CD14-positive monocyte (primary cell): ENCODE results near the gene ECE2. TPM values are rescaled to one million over a fixed set of nuclear protein-coding genes. Genes with fewer than 3 reads are reported as not detected.

Source experiments
- DNase-seq, 3 donors: peaks; one replicate each; pipeline ENCODE4 v3.0.0-alpha.2; 2011 to 2022
- H2AFZ ChIP-seq: 2 replicates; pipeline ENCODE4 v1.6.0; 2012; ENCODE audit warnings: mild to moderate bottlenecking, low read depth, low read length, inconsistent platforms; ENCODE audit not compliant: insufficient read depth, poor library complexity, severe bottlenecking
- H3K27ac ChIP-seq, 2 donors: 1 replicate in 1 of 2; 2 replicates in 1 of 2; pipeline ENCODE4 v1.5.1; 2012 to 2013; ENCODE audit warnings: low read length in 2 of 2, control low read depth in 1 of 2, inconsistent platforms in 1 of 2, low read depth in 1 of 2, mild to moderate bottlenecking in 1 of 2
- H3K27me3 ChIP-seq, 2 donors: one replicate each; pipeline versions ENCODE4 v1.6.0 to v1.6.1; 2011 to 2013; ENCODE audit warnings: low read length in 2 of 2; ENCODE audit not compliant: control insufficient read depth in 2 of 2, insufficient read depth in 2 of 2
- H3K36me3 ChIP-seq, 2 donors: replicated peaks in 1 of 2; 1 replicate in 1 of 2; 2 replicates in 1 of 2; pipeline versions ENCODE4 v1.5.1 to v1.6.1; 2012 to 2013; ENCODE audit warnings: low read length in 2 of 2, control low read depth in 1 of 2, inconsistent platforms in 1 of 2, mild to moderate bottlenecking in 1 of 2; ENCODE audit not compliant: insufficient read depth in 2 of 2, control insufficient read depth in 1 of 2
- H3K4me1 ChIP-seq, 2 donors: 1 replicate in 1 of 2; 2 replicates in 1 of 2; pipeline versions ENCODE4 v1.5.1 to v1.6.1; 2012 to 2013; ENCODE audit warnings: low read length in 2 of 2, control low read depth in 1 of 2, inconsistent platforms in 1 of 2, mild to moderate bottlenecking in 1 of 2, moderate library complexity in 1 of 2; ENCODE audit not compliant: insufficient read depth in 2 of 2, control insufficient read depth in 1 of 2
- H3K4me2 ChIP-seq: replicated peaks from 2 replicates; pipeline ENCODE3; 2012; ENCODE audit warnings: low read length, moderate library complexity, mild to moderate bottlenecking; ENCODE audit not compliant: poor library complexity, severe bottlenecking; ENCODE audit errors: extremely low read depth
- H3K4me3 ChIP-seq, 3 experiments: fragments of 200-600 bp in 1 of 3; sonication (generic) in 1 of 3; replicated peaks in 1 of 3; 1 replicate in 2 of 3; 2 replicates in 1 of 3; pipeline ENCODE4 v1.5.1; 2011 to 2013; ENCODE audit warnings: low read length in 3 of 3, mild to moderate bottlenecking in 3 of 3, control low read depth in 2 of 3, low read depth in 2 of 3, inconsistent platforms in 1 of 3, moderate library complexity in 1 of 3
- H3K79me2 ChIP-seq: 2 replicates; pipeline ENCODE4 v1.6.0; 2012; ENCODE audit warnings: mild to moderate bottlenecking, control low read depth, inconsistent platforms, low read length, moderate library complexity; ENCODE audit not compliant: insufficient read depth
- H3K9ac ChIP-seq: 2 replicates; pipeline ENCODE4 v1.6.0; 2017; ENCODE audit warnings: low read length, mild to moderate bottlenecking; ENCODE audit not compliant: insufficient read depth, poor library complexity, severe bottlenecking
- H3K9me3 ChIP-seq, 2 donors: replicated peaks in 1 of 2; 1 replicate in 1 of 2; 2 replicates in 1 of 2; pipeline versions ENCODE4 v1.5.1 to v1.6.1; 2012 to 2013; ENCODE audit warnings: low read length in 2 of 2, control low read depth in 1 of 2; ENCODE audit not compliant: control insufficient read depth in 1 of 2, insufficient read depth in 1 of 2
- H4K20me1 ChIP-seq: 2 replicates; pipeline ENCODE4 v1.6.0; 2012; ENCODE audit warnings: mild to moderate bottlenecking, low read length, control low read depth, moderate library complexity; ENCODE audit not compliant: insufficient read depth
- H3K27ac Mint-ChIP-seq, 7 donors: one replicate each; pipeline ENCODE4 v1.8.0; 2020; ENCODE audit warnings: mild to moderate bottlenecking in 7 of 7, mixed read lengths in 7 of 7, moderate library complexity in 6 of 7, inconsistent platforms in 2 of 7
- H3K27me3 Mint-ChIP-seq, 3 donors: one replicate each; pipeline ENCODE4 v1.8.0; 2021 to 2022; ENCODE audit warnings: low read depth in 3 of 3, mild to moderate bottlenecking in 3 of 3, mixed read lengths in 3 of 3, moderate library complexity in 3 of 3, inconsistent platforms in 1 of 3
- H3K36me3 Mint-ChIP-seq, 2 donors: one replicate each; pipeline ENCODE4 v1.8.0; 2020; ENCODE audit warnings: mixed read lengths in 2 of 2, inconsistent platforms in 1 of 2, mild to moderate bottlenecking in 1 of 2
- H3K4me1 Mint-ChIP-seq: one replicate; pipeline ENCODE4 v1.8.0; 2020; ENCODE audit warnings: mild to moderate bottlenecking, mixed read lengths
- H3K4me3 Mint-ChIP-seq, 2 donors: one replicate each; pipeline ENCODE4 v1.8.0; 2020; ENCODE audit warnings: mild to moderate bottlenecking in 2 of 2, mixed read lengths in 2 of 2, moderate library complexity in 1 of 2
- H3K9me3 Mint-ChIP-seq, 7 donors: one replicate each; pipeline ENCODE4 v1.8.0; 2020 to 2022; ENCODE audit warnings: mixed read lengths in 7 of 7, mild to moderate bottlenecking in 6 of 7, moderate library complexity in 6 of 7, inconsistent platforms in 2 of 7
- WGBS: methylation state at CpG from one replicate; pipeline ENCODE4 v1.1.5; 2013; ENCODE audit warnings: missing lambda C conversion rate; ENCODE audit not compliant: insufficient coverage; 5-methylcytosine and 5-hydroxymethylcytosine counted together
- intact Hi-C, 2 donors: fragments of 100-400 bp; cut with micrococcal nuclease; formaldehyde crosslinking; loops; one replicate each; pipeline versions ENCODE4 v1.15.0 to v1.15.1; 2023
- polyA plus RNA-seq, 3 donors: library from polyadenylated mRNA; depleted of rRNA in 1 of 3; unstranded in 2 of 3; stranded (reverse) in 1 of 3; fragments of 300-500 nt in 2 of 3; fragments of >200 nt in 1 of 3; fragmentation: Illumina TruSeq in 2 of 3; gene quantifications; 1 replicate in 2 of 3; 2 replicates in 1 of 3; pipeline ENCODE4 v1.2.3, GENCODE V29; 2012 to 2021
- TF ChIP-seq, protein P1 (sequence below): fragments of 200-600 bp; IDR thresholded peaks from one replicate; pipeline ENCODE4 v1.8.0; 2022; ENCODE audit warnings: antibody characterized with exemption, mild to moderate bottlenecking

Gene ECE2
- polyA plus RNA-seq, 3 donors, result not detected

DNA sequence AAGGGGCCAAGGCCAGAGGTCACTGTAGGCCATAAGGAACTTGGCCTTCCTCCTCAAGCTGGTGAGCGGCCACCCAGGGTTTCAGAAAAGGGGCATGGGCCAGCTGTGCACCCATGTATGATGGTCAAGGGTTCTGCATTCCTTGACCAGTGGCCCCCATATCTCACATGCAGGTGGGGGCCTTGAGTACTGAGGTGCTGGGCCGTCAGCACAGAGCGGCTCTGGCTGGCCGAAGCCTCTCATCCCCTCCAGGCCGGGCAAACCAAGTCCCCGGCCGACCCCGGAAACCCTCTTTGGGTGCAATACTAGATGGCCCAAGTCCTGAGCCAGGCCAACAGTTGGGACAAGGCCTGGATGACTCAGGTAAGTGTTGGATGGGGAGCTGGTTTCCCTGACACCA lies 36.6 kb upstream of the ECE2 start:
- Histone ChIP-seq H3K27me3 (no peaks in the 10 kb centered on the region), H3K79me2 (no peaks in the 10 kb centered on the region), H3K27ac (no peak overlapping the region), H3K9ac (no peak overlapping the region), H3K4me2 (no peak overlapping the region), H3K4me1 (no peaks in the 10 kb centered on the region), H2AFZ (no peak overlapping the region), H4K20me1 (no peaks in the 10 kb centered on the region), H3K9me3 (no peaks in the 10 kb centered on the region), H3K4me3 (no peak overlapping the region), H3K36me3 (peaks cover 24 to 26% of the 10 kb centered on the region in 2 donors)
- no peak for DNase-seq
- intact Hi-C loops, result no loop called here
- Mint-ChIP-seq H3K9me3 (no peaks in the 10 kb centered on the region), H3K27me3 (peaks cover 0 to 10% (median 6%) of the 10 kb centered on the region in 3 donors), H3K4me3 (no peak overlapping the region), H3K4me1 (no peaks in the 10 kb centered on the region), H3K36me3 (peaks cover 20 to 24% of the 10 kb centered on the region in 2 donors), H3K27ac (no peak overlapping the region)
- TF ChIP-seq, protein P1, sequence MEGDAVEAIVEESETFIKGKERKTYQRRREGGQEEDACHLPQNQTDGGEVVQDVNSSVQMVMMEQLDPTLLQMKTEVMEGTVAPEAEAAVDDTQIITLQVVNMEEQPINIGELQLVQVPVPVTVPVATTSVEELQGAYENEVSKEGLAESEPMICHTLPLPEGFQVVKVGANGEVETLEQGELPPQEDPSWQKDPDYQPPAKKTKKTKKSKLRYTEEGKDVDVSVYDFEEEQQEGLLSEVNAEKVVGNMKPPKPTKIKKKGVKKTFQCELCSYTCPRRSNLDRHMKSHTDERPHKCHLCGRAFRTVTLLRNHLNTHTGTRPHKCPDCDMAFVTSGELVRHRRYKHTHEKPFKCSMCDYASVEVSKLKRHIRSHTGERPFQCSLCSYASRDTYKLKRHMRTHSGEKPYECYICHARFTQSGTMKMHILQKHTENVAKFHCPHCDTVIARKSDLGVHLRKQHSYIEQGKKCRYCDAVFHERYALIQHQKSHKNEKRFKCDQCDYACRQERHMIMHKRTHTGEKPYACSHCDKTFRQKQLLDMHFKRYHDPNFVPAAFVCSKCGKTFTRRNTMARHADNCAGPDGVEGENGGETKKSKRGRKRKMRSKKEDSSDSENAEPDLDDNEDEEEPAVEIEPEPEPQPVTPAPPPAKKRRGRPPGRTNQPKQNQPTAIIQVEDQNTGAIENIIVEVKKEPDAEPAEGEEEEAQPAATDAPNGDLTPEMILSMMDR, result no peak
- WGBS, result 100% methylated on average over 1 of the region's 8 CpGs

DNA sequence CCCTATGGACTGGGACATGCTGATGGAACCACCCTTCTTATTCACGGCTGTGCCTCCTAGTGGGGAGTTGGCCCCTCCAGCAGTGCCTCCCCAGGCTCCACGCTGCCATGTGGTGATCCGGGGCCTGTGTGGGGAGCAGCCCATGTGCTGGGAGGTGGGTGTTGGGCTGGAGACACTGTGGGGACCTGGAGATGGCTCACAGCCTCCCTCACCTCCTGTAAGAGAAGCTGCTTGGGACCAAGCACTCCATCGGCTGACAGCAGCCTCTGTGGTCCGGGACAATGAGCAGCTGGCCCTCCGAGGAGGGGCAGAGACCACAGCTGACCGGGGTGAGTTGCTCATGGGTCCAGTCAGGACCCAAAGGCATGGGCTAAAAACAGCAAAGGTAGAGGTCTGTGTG lies 36.1 kb upstream of the ECE2 start:
- Histone ChIP-seq H3K4me2 (no peak overlapping the region), H3K4me1 (no peaks in the 10 kb centered on the region), H3K27me3 (no peaks in the 10 kb centered on the region), H3K4me3 (no peak overlapping the region), H3K36me3 (peaks cover 29 to 30% of the 10 kb centered on the region in 2 donors), H4K20me1 (no peaks in the 10 kb centered on the region), H3K9ac (no peak overlapping the region), H3K79me2 (no peaks in the 10 kb centered on the region), H3K9me3 (no peaks in the 10 kb centered on the region), H2AFZ (no peak overlapping the region), H3K27ac (no peak overlapping the region)
- no peak for DNase-seq
- H3K27ac Mint-ChIP-seq, result peak overlapping the region in 1 of 7 donors; percentile 23
- peaks cover 25 to 29% of the 10 kb centered on the region in 2 donors for H3K36me3 Mint-ChIP-seq
- TF ChIP-seq, protein P1, result no peak
- no peaks in the 10 kb centered on the region for H3K4me1 Mint-ChIP-seq
- no peak overlapping the region for H3K4me3 Mint-ChIP-seq
- peaks cover 0 to 10% (median 5%) of the 10 kb centered on the region in 3 donors for H3K27me3 Mint-ChIP-seq
- 100% methylated on average over 3 of the region's 7 CpGs for WGBS
- intact Hi-C loops, result no loop called here
- no peaks in the 10 kb centered on the region for H3K9me3 Mint-ChIP-seq
